K562 (cell line): ENCODE measurements around the gene SRL.

ENCODE experiments used
- CXXC5 ChIP-seq: fragments of 250-450 bp; sonication (Bioruptor Pico); IDR thresholded peaks from 2 replicates; pipeline ENCODE4 v1.8.0; 2022; ENCODE audit warnings: inconsistent platforms, mild to moderate bottlenecking, moderate library complexity
- HEY1 ChIP-seq: fragments of 250-450 bp; sonication (Bioruptor Pico); IDR thresholded peaks from 2 replicates; pipeline ENCODE4 v1.5.0; 2020; ENCODE audit warnings: mild to moderate bottlenecking, moderate library complexity, borderline replicate concordance
- MTA1 ChIP-seq: fragments of 450-650 bp; IDR thresholded peaks from 2 replicates; pipeline ENCODE4 v1.6.1; 2017; ENCODE audit warnings: borderline replicate concordance
- NFE2L1 ChIP-seq: fragments of 450-650 bp; IDR thresholded peaks from 2 replicates; pipeline ENCODE4 v1.6.1; 2016; ENCODE audit warnings: missing genetic modification characterization, low read depth, mild to moderate bottlenecking, missing compliant biosample characterization, moderate library complexity, borderline replicate concordance
- SRF ChIP-seq, 2 experiments: fragments of 250-450, 450-650 bp in 1 of 2; sonication (Bioruptor Pico) in 1 of 2; sonication (generic) in 1 of 2; formaldehyde crosslinking; IDR thresholded peaks; 2 replicates each; pipeline versions ENCODE4 v1.5.0 to v1.5.1; 2020 to 2022; ENCODE audit warnings: mild to moderate bottlenecking in 1 of 2, missing genetic modification reagents in 1 of 2
- ZFP36 ChIP-seq: fragments of 150-350 bp; IDR thresholded peaks from 2 replicates; pipeline ENCODE4 v1.6.1; 2018; ENCODE audit warnings: low read length, low read depth; ENCODE audit not compliant: partially characterized antibody
- TF ChIP-seq, protein P1 (sequence below): fragments of 250-450 bp; sonication (Bioruptor Pico); IDR thresholded peaks from 2 replicates; pipeline ENCODE4 v1.4.0; 2020; ENCODE audit warnings: borderline replicate concordance

DNA sequence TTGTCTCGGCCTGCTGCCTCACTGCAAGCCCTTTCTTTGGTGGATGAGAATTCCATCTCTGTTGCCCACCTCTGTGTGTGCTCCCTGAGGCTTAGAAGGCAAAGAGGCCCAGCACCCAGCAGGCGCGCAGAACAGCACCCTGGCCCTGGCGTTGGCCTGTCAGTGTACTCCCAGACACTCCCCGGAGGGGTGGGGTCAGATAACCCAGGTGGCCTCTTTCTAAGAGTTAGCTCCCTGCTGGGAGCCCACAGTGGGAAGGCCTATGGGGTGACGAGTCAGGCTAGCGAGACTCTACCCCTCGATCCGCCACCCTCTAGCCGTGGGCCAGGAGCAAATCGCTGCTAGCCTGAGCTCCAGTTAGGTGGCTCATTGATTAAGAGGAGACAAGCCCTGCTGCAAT, 38.1 kb downstream of the SRL start:
- TF ChIP-seq SRF (CRISPR knock-in tag; IDR thresholded peaks at IDR 0.05), result no peak
- TF ChIP-seq HEY1 (CRISPR knock-in tag), result no peak
- TF ChIP-seq ZFP36, result no peak
- no peak for TF ChIP-seq NFE2L1 (tag)
- TF ChIP-seq, protein P1, sequence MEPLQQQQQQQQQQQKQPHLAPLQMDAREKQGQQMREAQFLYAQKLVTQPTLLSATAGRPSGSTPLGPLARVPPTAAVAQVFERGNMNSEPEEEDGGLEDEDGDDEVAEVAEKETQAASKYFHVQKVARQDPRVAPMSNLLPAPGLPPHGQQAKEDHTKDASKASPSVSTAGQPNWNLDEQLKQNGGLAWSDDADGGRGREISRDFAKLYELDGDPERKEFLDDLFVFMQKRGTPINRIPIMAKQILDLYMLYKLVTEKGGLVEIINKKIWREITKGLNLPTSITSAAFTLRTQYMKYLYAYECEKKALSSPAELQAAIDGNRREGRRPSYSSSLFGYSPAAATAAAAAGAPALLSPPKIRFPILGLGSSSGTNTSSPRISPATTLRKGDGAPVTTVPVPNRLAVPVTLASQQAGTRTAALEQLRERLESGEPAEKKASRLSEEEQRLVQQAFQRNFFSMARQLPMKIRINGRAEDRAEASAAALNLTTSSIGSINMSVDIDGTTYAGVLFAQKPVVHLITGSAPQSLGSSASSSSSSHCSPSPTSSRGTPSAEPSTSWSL (CRISPR knock-in tag), result no peak
- TF ChIP-seq MTA1, result no peak
- TF ChIP-seq CXXC5 (CRISPR knock-in tag), result no peak
